ENCODE data around the gene ZNF609.

DNA sequence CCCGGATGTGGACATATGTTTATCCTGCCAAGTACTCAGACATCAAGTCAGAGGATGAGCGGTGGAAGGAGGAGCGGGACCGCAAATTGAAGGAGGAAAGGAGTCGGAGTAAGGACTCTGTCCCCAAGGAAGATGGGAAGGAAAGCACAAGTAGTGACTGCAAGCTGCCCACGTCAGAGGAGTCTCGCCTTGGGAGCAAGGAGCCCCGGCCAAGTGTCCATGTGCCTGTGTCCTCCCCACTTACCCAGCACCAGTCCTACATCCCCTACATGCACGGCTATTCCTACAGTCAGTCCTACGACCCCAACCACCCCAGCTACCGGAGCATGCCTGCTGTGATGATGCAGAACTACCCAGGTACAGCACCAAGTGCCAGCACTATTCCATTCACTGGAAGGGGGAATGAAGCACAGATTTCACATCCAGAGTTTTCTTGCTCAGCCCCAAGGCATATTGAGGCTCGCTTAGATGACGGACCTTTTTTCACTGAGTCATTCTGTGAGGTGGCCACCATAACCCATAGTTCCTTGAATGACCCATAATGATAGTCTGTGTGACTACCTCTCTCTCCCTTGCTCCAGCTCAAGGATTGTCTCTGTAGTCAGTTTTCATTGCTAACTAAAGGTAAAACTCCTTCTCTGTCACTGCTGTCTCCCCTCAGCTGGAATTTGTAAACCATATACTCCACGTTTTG, 217.9 kb downstream of the ZNF609 start:
- TF ChIP-seq, protein P1, sequence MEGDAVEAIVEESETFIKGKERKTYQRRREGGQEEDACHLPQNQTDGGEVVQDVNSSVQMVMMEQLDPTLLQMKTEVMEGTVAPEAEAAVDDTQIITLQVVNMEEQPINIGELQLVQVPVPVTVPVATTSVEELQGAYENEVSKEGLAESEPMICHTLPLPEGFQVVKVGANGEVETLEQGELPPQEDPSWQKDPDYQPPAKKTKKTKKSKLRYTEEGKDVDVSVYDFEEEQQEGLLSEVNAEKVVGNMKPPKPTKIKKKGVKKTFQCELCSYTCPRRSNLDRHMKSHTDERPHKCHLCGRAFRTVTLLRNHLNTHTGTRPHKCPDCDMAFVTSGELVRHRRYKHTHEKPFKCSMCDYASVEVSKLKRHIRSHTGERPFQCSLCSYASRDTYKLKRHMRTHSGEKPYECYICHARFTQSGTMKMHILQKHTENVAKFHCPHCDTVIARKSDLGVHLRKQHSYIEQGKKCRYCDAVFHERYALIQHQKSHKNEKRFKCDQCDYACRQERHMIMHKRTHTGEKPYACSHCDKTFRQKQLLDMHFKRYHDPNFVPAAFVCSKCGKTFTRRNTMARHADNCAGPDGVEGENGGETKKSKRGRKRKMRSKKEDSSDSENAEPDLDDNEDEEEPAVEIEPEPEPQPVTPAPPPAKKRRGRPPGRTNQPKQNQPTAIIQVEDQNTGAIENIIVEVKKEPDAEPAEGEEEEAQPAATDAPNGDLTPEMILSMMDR (IDR thresholded peaks at IDR 0.05 in 4 of 5, conservative IDR thresholded peaks at IDR 0.05 in 1 of 5), result no peak
- TF ChIP-seq POLR2A (IDR thresholded peaks at IDR 0.05), result no peak

All from gastrocnemius medialis (tissue), 4 donors.